ENCODE results near the gene ASAP3. TPM values are rescaled to one million over a fixed set of nuclear protein-coding genes. Genes with fewer than 3 reads are reported as not detected.
"Not testable (repeated sequence)": the region's sequence is repeated elsewhere in the genome, so short reads cannot be mapped to it uniquely, and the experiment has no call there.

The ASAP3 gene
- total RNA-seq, 1 experiment from 2014 or later = 71.2 TPM

DNA sequence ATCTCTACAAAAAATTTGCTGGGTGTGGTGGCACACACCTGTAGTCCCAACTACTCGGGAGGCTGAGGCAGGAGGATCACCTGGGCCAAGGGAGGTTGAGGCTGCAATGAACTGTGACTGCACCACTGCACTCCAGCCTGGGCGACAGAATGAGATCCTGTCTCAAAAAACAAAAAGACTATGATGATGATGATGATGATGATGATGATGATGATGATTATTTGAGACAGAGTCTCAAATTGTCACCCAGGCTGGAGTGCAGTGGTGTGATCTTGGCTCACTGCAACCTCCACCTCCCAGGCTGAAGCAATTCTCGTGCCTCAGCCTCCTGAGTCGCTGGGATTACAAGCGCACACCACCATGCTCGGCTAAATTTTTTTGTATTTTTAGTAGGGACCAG lies 8.8 kb upstream of the ASAP3 start:
- not testable (repeated sequence) for H3K27ac Mint-ChIP-seq; H3K9me3 Mint-ChIP-seq; H3K4me3 Mint-ChIP-seq; ATAC-seq; H3K4me1 Mint-ChIP-seq; H3K36me3 Mint-ChIP-seq; DNase-seq (ENCODE audit: low spot score)
- ChIA-PET POLR2A (interaction anchor here (0.7 kb wide), 1 partner anchor 8 kb away, joined by 4 read pairs; no protein-coding TSS in a partner anchor), CTCF (interaction anchor here (10.7 kb wide), 1 partner anchor 48 kb away, joined by 220 read pairs; no protein-coding TSS in a partner anchor)
- peaks cover 12% of the 10 kb centered on the region for H3K27me3 Mint-ChIP-seq (ENCODE audit: low read depth)

DNA sequence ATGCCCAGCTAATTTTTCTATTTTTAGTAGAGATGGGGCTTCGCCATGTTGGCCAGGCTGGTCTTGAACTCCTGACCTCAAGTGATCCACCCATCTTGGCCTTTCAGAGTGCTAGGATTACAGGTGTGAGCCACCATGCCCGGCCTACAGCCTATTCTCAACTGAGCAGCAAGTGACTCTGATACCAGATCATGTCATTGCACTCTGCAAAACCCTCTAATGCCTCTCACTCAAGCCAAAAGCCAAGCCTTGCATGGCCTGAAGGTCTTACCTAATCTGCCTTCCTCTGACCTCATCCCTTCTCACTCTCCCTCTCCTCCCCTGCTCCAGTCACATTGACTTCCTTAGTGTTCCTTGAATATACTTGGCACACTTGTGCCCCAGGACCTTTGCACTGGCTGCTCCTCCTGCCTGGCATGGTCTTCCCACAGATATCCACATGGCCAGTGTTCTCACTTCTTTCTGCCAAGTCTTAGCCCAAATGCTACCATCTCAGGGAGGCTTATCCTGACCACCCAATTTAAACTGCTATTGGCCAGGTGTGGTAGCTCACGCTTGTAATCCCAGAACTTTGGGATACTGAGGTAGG lies 8.2 kb upstream of the ASAP3 start:
- no peak overlapping the region for H3K4me3 Mint-ChIP-seq
- DNase-seq (ENCODE audit: low spot score) (no peak), ATAC-seq (no peak)
- CTCF ChIA-PET = interaction anchor here (10.7 kb wide), 1 partner anchor 48 kb away, joined by 220 read pairs; no protein-coding TSS in a partner anchor
- H3K4me1 Mint-ChIP-seq = 0 out of 2 replicates have a peak, but pooled peaks cover 2% of the 10 kb centered on the region
- no peaks in the 10 kb centered on the region for H3K9me3 Mint-ChIP-seq
- TF ChIP-seq ZNF232 (CRISPR knock-in tag; IDR thresholded peaks at IDR 0.05) = no peak
- no peak for TF ChIP-seq NFE2L1 (CRISPR knock-in tag; IDR thresholded peaks at IDR 0.05)
- TF ChIP-seq ATF1 (CRISPR knock-in tag; IDR thresholded peaks at IDR 0.05) = no peak
- TF ChIP-seq FOXJ3 (CRISPR knock-in tag; IDR thresholded peaks at IDR 0.05; ENCODE audit: borderline replicate concordance) = no peak
- no peak for TF ChIP-seq GTF2I (CRISPR knock-in tag; conservative IDR thresholded peaks at IDR 0.05)
- TF ChIP-seq ZBTB21 (CRISPR knock-in tag; IDR thresholded peaks at IDR 0.05; ENCODE audit: borderline replicate concordance) = no peak
- TF ChIP-seq, protein P1, sequence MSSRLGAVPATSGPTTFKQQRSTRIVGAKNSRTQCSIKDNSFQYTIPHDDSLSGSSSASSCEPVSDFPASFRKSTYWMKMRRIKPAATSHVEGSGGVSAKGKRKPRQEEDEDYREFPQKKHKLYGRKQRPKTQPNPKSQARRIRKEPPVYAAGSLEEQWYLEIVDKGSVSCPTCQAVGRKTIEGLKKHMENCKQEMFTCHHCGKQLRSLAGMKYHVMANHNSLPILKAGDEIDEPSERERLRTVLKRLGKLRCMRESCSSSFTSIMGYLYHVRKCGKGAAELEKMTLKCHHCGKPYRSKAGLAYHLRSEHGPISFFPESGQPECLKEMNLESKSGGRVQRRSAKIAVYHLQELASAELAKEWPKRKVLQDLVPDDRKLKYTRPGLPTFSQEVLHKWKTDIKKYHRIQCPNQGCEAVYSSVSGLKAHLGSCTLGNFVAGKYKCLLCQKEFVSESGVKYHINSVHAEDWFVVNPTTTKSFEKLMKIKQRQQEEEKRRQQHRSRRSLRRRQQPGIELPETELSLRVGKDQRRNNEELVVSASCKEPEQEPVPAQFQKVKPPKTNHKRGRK (CRISPR knock-in tag; IDR thresholded peaks at IDR 0.05; ENCODE audit: borderline replicate concordance) = no peak
- no peak for TF ChIP-seq SOX15 (CRISPR knock-in tag; IDR thresholded peaks at IDR 0.05)
- TF ChIP-seq IRF2 (CRISPR knock-in tag; IDR thresholded peaks at IDR 0.05; ENCODE audit: borderline replicate concordance, low read depth) = no peak
- TF ChIP-seq, protein P2, sequence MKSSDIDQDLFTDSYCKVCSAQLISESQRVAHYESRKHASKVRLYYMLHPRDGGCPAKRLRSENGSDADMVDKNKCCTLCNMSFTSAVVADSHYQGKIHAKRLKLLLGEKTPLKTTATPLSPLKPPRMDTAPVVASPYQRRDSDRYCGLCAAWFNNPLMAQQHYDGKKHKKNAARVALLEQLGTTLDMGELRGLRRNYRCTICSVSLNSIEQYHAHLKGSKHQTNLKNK (CRISPR knock-in tag; IDR thresholded peaks at IDR 0.05) = no peak
- TF ChIP-seq, protein P3, sequence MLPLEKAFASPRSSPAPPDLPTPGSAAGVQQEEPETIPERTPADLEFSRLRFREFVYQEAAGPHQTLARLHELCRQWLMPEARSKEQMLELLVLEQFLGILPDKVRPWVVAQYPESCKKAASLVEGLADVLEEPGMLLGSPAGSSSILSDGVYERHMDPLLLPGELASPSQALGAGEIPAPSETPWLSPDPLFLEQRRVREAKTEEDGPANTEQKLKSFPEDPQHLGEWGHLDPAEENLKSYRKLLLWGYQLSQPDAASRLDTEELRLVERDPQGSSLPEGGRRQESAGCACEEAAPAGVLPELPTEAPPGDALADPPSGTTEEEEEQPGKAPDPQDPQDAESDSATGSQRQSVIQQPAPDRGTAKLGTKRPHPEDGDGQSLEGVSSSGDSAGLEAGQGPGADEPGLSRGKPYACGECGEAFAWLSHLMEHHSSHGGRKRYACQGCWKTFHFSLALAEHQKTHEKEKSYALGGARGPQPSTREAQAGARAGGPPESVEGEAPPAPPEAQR (CRISPR knock-in tag; IDR thresholded peaks at IDR 0.05) = no peak
- TF ChIP-seq ZNF138 (CRISPR knock-in tag; conservative IDR thresholded peaks at IDR 0.05) = no peak
- no peak for TF ChIP-seq OVOL2 (CRISPR knock-in tag; IDR thresholded peaks at IDR 0.05; ENCODE audit: borderline replicate concordance)
- TF ChIP-seq, protein P4, sequence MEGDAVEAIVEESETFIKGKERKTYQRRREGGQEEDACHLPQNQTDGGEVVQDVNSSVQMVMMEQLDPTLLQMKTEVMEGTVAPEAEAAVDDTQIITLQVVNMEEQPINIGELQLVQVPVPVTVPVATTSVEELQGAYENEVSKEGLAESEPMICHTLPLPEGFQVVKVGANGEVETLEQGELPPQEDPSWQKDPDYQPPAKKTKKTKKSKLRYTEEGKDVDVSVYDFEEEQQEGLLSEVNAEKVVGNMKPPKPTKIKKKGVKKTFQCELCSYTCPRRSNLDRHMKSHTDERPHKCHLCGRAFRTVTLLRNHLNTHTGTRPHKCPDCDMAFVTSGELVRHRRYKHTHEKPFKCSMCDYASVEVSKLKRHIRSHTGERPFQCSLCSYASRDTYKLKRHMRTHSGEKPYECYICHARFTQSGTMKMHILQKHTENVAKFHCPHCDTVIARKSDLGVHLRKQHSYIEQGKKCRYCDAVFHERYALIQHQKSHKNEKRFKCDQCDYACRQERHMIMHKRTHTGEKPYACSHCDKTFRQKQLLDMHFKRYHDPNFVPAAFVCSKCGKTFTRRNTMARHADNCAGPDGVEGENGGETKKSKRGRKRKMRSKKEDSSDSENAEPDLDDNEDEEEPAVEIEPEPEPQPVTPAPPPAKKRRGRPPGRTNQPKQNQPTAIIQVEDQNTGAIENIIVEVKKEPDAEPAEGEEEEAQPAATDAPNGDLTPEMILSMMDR (IDR thresholded peaks at IDR 0.05) = no peak
- no peak for TF ChIP-seq ZNF263 (CRISPR knock-in tag; IDR thresholded peaks at IDR 0.05; ENCODE audit: low read depth)
- no peak for TF ChIP-seq ZNF317 (CRISPR knock-in tag; IDR thresholded peaks at IDR 0.05; ENCODE audit: borderline replicate concordance, low read depth)
- TF ChIP-seq ETV6 (CRISPR knock-in tag; IDR thresholded peaks at IDR 0.05) = no peak
- TF ChIP-seq ELF4 (CRISPR knock-in tag; IDR thresholded peaks at IDR 0.05; ENCODE audit: low read depth) = no peak
- no peak for TF ChIP-seq TCF7 (CRISPR knock-in tag; IDR thresholded peaks at IDR 0.05; ENCODE audit: low read depth)
- POLR2A ChIA-PET = no interaction called here
- H3K27me3 Mint-ChIP-seq (ENCODE audit: low read depth) = peaks cover 12% of the 10 kb centered on the region
- no peak overlapping the region for H3K27ac Mint-ChIP-seq
- H3K36me3 Mint-ChIP-seq = no peaks in the 10 kb centered on the region

All from WTC11 (cell line).